OCI-LY3 (cell line): Measurements from ENCODE around the gene GPBAR1.

Source experiments
- CTCF ChIP-seq: fragments of 200-600, 300-600 bp; sonication (generic); IDR thresholded peaks from 2 replicates; pipeline ENCODE4 v1.5.1; 2014; ENCODE audit warnings: antibody characterized with exemption, low read length, low read depth
- EZH2phosphoT487 ChIP-seq: fragments of 200-600 bp; shearing (Covaris generic); IDR thresholded peaks from 2 replicates; pipeline ENCODE4 v1.6.1; 2018; ENCODE audit warnings: antibody characterized with exemption, mixed run types, low read depth

- TF ChIP-seq CTCF (peak; percentile 64), EZH2phosphoT487 (no peak)
These were observed 3.3 kb upstream of the GPBAR1 start for GRCh38 chr2:218257390-218257981.
